GM12875 (cell line): ENCODE data around the gene RECK.

ENCODE experiments used
- H3K4me3 ChIP-seq: one replicate; pipeline ENCODE4 v1.5.1; 2011; ENCODE audit warnings: low read depth, low read length, control low read depth
- CTCF ChIP-seq: IDR thresholded peaks from 2 replicates; pipeline ENCODE4 v1.5.1; 2011; ENCODE audit warnings: low read depth, mild to moderate bottlenecking, control low read depth, inconsistent platforms, low read length, moderate library complexity, borderline replicate concordance; ENCODE audit not compliant: insufficient read depth

Gene RECK

GRCh38 chr9:36142510-36143244, 106.0 kb downstream of the RECK start:
- no peak overlapping the region for H3K4me3 ChIP-seq
- no peak for TF ChIP-seq CTCF

- H3K4me3 ChIP-seq: no peak overlapping the region
- TF ChIP-seq CTCF: no peak
Measured at GRCh38 chr9:36143245-36143641, 106.5 kb downstream of the RECK start.

GRCh38 chr9:36144309-36145232, 107.9 kb downstream of the RECK start:
- H3K4me3 ChIP-seq: no peak overlapping the region
- TF ChIP-seq CTCF: no peak

- TF ChIP-seq CTCF: no peak
- no peak overlapping the region for H3K4me3 ChIP-seq
Measured at GRCh38 chr9:36145970-36146369, 109.3 kb downstream of the RECK start.

GRCh38 chr9:36146651-36147050, 109.9 kb downstream of the RECK start:
- no peak overlapping the region for H3K4me3 ChIP-seq
- no peak for TF ChIP-seq CTCF

- TF ChIP-seq CTCF: no peak
- H3K4me3 ChIP-seq: no peak overlapping the region
Measured at GRCh38 chr9:36147441-36148175, 110.9 kb downstream of the RECK start.
